Epithelial cell of esophagus (primary cell): ENCODE measurements around the gene CPT1A.

ENCODE experiments used
- DNase-seq: peaks from one replicate; pipeline ENCODE4 v3.0.0; 2010; ENCODE audit warnings: low read depth
- H3K4me3 ChIP-seq: 2 replicates; pipeline ENCODE4 v1.5.1; 2011; ENCODE audit warnings: mild to moderate bottlenecking, low read length, control low read depth
- CTCF ChIP-seq: IDR thresholded peaks from 2 replicates; pipeline ENCODE4 v1.5.1; 2011; ENCODE audit warnings: low read depth, mild to moderate bottlenecking, low read length, control low read depth, inconsistent platforms; ENCODE audit not compliant: insufficient read depth; ENCODE audit errors: missing control alignments

The CPT1A gene

GRCh38 chr11:68759991-68760390 is 81.7 kb downstream of the CPT1A start:
- no peak for DNase-seq
- no peak for TF ChIP-seq CTCF
- no peak overlapping the region for H3K4me3 ChIP-seq

- no peak for DNase-seq
- H3K4me3 ChIP-seq: no peak overlapping the region
- TF ChIP-seq CTCF: no peak
Measured at GRCh38 chr11:68757711-68758110, 84.0 kb downstream of the CPT1A start.

DNA sequence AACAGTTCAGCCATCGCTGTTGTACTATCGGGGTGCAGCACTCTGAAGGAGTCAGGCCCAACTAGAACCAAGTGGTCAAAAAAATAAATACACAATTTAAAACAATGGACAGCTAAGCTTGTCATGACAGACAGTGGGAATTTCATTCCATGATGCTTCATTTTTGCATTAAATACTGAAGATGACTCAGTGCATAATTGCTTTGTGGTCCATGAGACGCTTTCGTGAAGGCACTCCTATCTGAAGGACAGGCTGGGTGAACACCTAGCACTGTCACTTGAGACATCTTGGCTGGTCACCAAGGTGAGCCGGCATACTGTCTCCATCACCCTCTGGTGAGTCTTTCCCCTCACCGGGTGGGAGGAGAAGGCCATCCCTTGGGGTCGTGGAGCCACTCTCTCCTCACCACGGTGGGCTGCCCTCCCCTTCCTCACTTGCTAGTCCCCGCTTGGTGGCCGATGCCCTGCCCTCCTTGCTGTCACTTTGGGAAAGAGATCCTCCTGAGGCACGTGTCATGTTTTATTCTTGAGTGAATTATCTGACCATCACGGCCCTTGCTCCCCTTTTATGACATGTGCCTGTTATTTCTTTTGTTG is 85.4 kb downstream of the CPT1A start:
- peak; percentile 10 for DNase-seq
- H3K4me3 ChIP-seq: no peak overlapping the region

DNA sequence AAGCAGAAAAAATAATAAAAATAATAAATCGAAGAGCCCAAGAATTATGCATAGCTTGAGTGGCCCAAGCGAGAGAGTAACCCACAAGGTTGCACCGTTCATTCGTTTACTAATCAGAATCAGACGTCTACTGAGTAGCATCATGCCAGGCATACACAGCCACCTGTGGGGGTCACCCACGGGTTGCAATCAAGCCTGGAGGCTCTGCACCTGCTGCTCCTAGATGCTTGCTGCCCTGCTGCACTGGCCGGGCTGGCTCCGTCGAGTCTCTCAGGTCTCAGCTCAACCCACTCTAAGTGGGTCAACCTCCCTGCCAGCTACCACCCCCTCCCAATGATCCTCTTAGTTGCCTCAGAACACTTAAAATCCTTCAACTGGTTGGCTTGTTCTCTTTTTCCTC is 88.4 kb downstream of the CPT1A start:
- TF ChIP-seq CTCF: no peak
- no peak overlapping the region for H3K4me3 ChIP-seq
- no peak for DNase-seq

More for the DNA sequence above, 85.4 kb downstream of the CPT1A start:
- no peak for TF ChIP-seq CTCF

DNA sequence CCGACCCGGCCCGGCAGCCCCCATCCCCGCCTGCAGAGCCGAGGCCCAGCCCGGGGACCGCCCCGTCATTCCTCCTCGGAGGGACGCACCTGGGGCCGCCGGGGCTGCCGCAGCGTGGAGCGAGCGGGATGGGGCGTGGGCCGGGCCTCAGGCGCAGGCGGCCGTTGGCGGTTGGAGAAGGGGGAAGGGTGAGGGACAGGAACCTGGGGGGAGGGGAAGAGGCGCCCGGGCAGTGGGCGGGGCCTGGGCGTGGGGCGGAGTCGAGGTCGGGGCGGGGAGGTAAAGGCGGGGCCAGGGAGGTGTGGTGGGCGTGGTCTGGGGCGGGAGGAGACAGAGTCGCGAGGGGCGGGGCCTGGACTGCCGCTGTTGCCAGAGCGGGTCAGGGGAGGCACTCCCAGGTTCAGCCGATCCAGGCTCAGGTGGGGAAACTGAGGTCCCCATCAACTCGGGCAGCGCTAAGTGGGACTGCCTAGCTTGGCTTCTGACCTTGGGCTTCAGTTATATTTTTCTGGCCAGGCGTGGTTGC is 90.3 kb downstream of the CPT1A start, which contains the start of gene TESMIN:
TSS of gene TESMIN (minus strand) at position 190 of the 526 bp plus-strand sequence. CDS start 860 bp downstream, outside the sequence.
- TF ChIP-seq CTCF: no peak
- H3K4me3 ChIP-seq: peak within 1 kb of the TSS; percentile 24
- peak; percentile 88 for DNase-seq

- no peak for TF ChIP-seq CTCF
- peak overlapping the region; percentile 22 for H3K4me3 ChIP-seq
- no peak for DNase-seq
Measured at GRCh38 chr11:68751004-68751325, 90.8 kb downstream of the CPT1A start.
